Upper lobe of left lung (tissue), 6 donors: ENCODE data around the gene KRTAP5-5. TPM values are rescaled to one million over a fixed set of nuclear protein-coding genes. Genes with fewer than 3 reads are reported as not detected.
"Not testable (repeated sequence)": the region's sequence is repeated elsewhere in the genome, so short reads cannot be mapped to it uniquely, and the experiment has no call there.

Source experiments
- ATAC-seq, 2 donors: fragments of 200-7000 bp; cut with Tn5 transposase; one replicate each; pipeline ENCODE4 v1.9.1; 2022; ENCODE audit warnings: mild to moderate bottlenecking in 2 of 2, moderate library complexity in 2 of 2; ENCODE audit not compliant: low FRiP score in 2 of 2
- DNase-seq, 2 donors: peaks; one replicate each; pipeline ENCODE4 v3.0.0-alpha.2; 2019 to 2020
- H3K27ac ChIP-seq, 4 donors: fragments of 200-600 bp; sonication (generic); one replicate each; pipeline ENCODE4 v1.5.1; 2016 to 2019
- H3K27me3 ChIP-seq, 4 donors: fragments of 200-600 bp; sonication (generic); one replicate each; pipeline ENCODE4 v1.5.1; 2017 to 2019
- H3K36me3 ChIP-seq, 4 donors: fragments of 200-600 bp; sonication (generic); one replicate each; pipeline ENCODE4 v1.5.1; 2016 to 2019
- H3K4me1 ChIP-seq, 4 donors: fragments of 200-600 bp; sonication (generic); one replicate each; pipeline ENCODE4 v1.5.1; 2018 to 2019
- H3K4me3 ChIP-seq, 4 donors: fragments of 200-600 bp; sonication (generic); one replicate each; pipeline ENCODE4 v1.5.1; 2017 to 2019; ENCODE audit warnings: mild to moderate bottlenecking in 2 of 4, moderate library complexity in 1 of 4
- H3K9me3 ChIP-seq, 4 donors: fragments of 200-600 bp; sonication (generic); one replicate each; pipeline ENCODE4 v1.5.1; 2018 to 2019
- EP300 ChIP-seq, 4 donors: sonication (generic); formaldehyde crosslinking; IDR thresholded peaks; one replicate each; pipeline ENCODE4 v1.5.1; 2017; ENCODE audit warnings: antibody characterized with exemption in 4 of 4, control low read depth in 2 of 4
- POLR2A ChIP-seq, 4 donors: fragments of 450-650 bp; IDR thresholded peaks; one replicate each; pipeline ENCODE4 v1.5.1; 2016 to 2017; ENCODE audit warnings: antibody characterized with exemption in 4 of 4, mild to moderate bottlenecking in 2 of 4
- POLR2AphosphoS5 ChIP-seq, 2 donors: sonication (generic); formaldehyde crosslinking; IDR thresholded peaks; one replicate each; pipeline ENCODE4 v1.5.1; 2017; ENCODE audit warnings: antibody characterized with exemption in 2 of 2
- WGBS, 2 donors: methylation state at CpG; one replicate each; pipeline ENCODE4 v1.1.5; 2017 to 2018; 5-methylcytosine and 5-hydroxymethylcytosine counted together
- total RNA-seq, 6 donors: library from RNA; depleted of rRNA in 4 of 6; stranded (reverse); fragments of >200 nt in 4 of 6; gene quantifications; one replicate each; pipeline versions ENCODE4 v1.1.0 to v1.2.1, GENCODE V29; 2016 to 2021
- TF ChIP-seq, protein P1 (sequence below), 6 experiments: fragments of 450-650 bp in 4 of 6; fragments of 200-600 bp in 2 of 6; sonication (generic) in 2 of 6; IDR thresholded peaks; one replicate each; pipeline ENCODE4 v1.5.1; 2016 to 2019; ENCODE audit warnings: antibody characterized with exemption in 6 of 6
- donor health status: DM: no; HTN: no; CAD: no; lungs with moderate emphysema.
- donor health status: DM: no; HTN: yes; CAD: no; lungs with severe emphysema.

The KRTAP5-5 gene
- total RNA-seq, 6 donors from 2014 or later: not detected

GRCh38 chr11:1604181-1604580, 25.4 kb upstream of the KRTAP5-5 start:
- no peaks in the 10 kb centered on the region for H3K9me3 ChIP-seq
- H3K36me3 ChIP-seq: no peaks in the 10 kb centered on the region
- no peak overlapping the region for H3K4me3 ChIP-seq
- ATAC-seq (no peak), DNase-seq (peak in 1 of 2 donors; percentile 74)
- no peak overlapping the region for H3K27ac ChIP-seq
- no peak for TF ChIP-seq EP300 (IDR thresholded peaks at IDR 0.05)
- no peak for TF ChIP-seq POLR2AphosphoS5 (IDR thresholded peaks at IDR 0.05)
- TF ChIP-seq POLR2A (IDR thresholded peaks at IDR 0.05): no peak
- TF ChIP-seq, protein P1, sequence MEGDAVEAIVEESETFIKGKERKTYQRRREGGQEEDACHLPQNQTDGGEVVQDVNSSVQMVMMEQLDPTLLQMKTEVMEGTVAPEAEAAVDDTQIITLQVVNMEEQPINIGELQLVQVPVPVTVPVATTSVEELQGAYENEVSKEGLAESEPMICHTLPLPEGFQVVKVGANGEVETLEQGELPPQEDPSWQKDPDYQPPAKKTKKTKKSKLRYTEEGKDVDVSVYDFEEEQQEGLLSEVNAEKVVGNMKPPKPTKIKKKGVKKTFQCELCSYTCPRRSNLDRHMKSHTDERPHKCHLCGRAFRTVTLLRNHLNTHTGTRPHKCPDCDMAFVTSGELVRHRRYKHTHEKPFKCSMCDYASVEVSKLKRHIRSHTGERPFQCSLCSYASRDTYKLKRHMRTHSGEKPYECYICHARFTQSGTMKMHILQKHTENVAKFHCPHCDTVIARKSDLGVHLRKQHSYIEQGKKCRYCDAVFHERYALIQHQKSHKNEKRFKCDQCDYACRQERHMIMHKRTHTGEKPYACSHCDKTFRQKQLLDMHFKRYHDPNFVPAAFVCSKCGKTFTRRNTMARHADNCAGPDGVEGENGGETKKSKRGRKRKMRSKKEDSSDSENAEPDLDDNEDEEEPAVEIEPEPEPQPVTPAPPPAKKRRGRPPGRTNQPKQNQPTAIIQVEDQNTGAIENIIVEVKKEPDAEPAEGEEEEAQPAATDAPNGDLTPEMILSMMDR (IDR thresholded peaks at IDR 0.05): no peak
- no peaks in the 10 kb centered on the region for H3K4me1 ChIP-seq
- no peaks in the 10 kb centered on the region for H3K27me3 ChIP-seq
- WGBS, 2 donors: 92 to 94% methylated on average over 8 of the region's 11 CpGs

DNA sequence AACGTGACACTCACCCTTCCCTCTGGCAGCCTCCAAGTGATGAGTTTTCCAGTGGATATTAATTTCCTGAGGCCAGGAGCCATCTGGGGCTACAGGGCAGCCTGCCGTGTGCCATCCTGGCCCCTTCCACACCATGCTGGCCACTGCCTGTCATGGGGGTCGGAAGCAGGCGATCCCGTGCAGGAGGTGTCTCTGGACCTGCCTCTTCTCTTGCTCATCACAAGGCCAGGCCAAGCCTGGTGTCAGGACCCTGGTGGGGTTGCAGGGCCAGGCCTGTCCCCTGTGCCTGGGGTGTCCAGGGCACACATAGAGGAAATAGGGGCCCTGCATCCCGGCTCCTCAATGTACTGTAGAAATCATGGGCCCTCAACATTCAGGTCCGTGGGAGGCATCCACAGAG, 24.9 kb upstream of the KRTAP5-5 start:
- Histone ChIP-seq H3K4me1 (no peaks in the 10 kb centered on the region), H3K36me3 (no peaks in the 10 kb centered on the region), H3K4me3 (no peak overlapping the region), H3K27me3 (no peaks in the 10 kb centered on the region), H3K27ac (no peak overlapping the region), H3K9me3 (no peaks in the 10 kb centered on the region)
- no peak for TF ChIP-seq POLR2AphosphoS5 (IDR thresholded peaks at IDR 0.05)
- TF ChIP-seq, protein P1 (IDR thresholded peaks at IDR 0.05): no peak
- no peak for TF ChIP-seq EP300 (IDR thresholded peaks at IDR 0.05)
- no peak for TF ChIP-seq POLR2A (IDR thresholded peaks at IDR 0.05)
- WGBS, 2 donors: 84 to 88% methylated on average over 6 to 7 of the region's 7 CpGs
- DNase-seq (peak in 1 of 2 donors; percentile 50), ATAC-seq (no peak)

- not testable (repeated sequence) for H3K27ac ChIP-seq, DNase-seq, H3K4me3 ChIP-seq, ATAC-seq, H3K36me3 ChIP-seq, H3K27me3 ChIP-seq, H3K9me3 ChIP-seq, H3K4me1 ChIP-seq
- WGBS, 2 donors: 83 to 91% methylated on average over 12 to 13 of the region's 13 CpGs
Observed at GRCh38 chr11:1605923-1606322, 23.7 kb upstream of the KRTAP5-5 start.

- DNase-seq, H3K9me3 ChIP-seq, H3K27ac ChIP-seq, H3K4me3 ChIP-seq, H3K36me3 ChIP-seq, H3K4me1 ChIP-seq, H3K27me3 ChIP-seq: not testable (repeated sequence)
- 51 to 54% methylated on average over 16 to 18 of the region's 18 CpGs for WGBS, 2 donors
- peak in 1 of 2 donors; percentile 12 for ATAC-seq
Observed at GRCh38 chr11:1607156-1607845, 22.3 kb upstream of the KRTAP5-5 start.

DNA sequence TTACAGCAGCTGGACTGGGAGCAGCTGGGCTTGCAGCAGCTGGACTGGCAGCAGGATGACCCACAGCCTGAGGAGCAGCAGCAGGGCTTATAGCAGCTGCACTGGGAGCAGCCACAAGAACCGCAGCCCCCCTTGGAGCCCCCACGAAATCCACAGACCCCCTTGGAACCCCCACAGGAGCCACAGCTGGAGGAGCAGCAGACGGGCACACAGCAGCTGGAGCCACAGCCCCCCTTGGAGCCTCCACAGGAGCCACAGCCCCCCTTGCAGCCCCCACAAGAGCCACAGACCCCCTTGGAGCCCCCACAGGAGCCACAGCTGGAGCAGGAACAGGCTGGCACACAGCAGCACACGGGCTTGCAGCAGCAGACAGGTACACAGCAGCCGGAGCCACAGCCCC, 21.7 kb upstream of the KRTAP5-5 start:
- not testable (repeated sequence) for H3K27ac ChIP-seq, H3K27me3 ChIP-seq, H3K36me3 ChIP-seq, H3K4me1 ChIP-seq, H3K4me3 ChIP-seq, DNase-seq, H3K9me3 ChIP-seq, ATAC-seq
- WGBS, 2 donors: 49% methylated on average over 3 of the region's 5 CpGs; no CpG with 5 or more reads in 1 of the 2 donors

DNA sequence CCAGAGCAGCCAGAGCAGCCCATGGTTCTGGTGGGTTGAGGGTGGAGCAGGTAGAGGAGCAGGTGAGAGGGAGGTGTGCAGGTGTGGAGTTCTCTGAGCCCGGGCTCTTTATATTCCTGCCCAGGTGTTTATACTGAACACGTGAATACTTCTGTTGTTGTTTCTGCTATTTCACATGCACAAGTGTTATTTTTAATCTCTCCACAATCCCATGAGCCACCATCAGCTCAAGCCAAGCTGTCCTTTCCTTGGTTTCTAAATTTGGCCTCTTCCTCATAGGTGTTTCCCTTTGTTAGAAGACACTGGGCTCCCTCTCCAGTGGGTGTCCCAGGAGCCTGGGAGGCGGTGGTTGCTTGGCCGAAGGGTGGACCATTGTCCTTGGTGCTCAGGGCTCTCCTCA, 21.2 kb upstream of the KRTAP5-5 start, which contains the start of gene KRTAP5-3:
TSS of gene KRTAP5-3 (minus strand) at position 101 of the 400 bp plus-strand sequence. CDS start at position 23, 78 bp downstream.
- DNase-seq (no peak), ATAC-seq (no peak)
- no peak within 1 kb of the TSS for H3K27ac ChIP-seq
- no peaks in the 10 kb centered on the region for H3K4me1 ChIP-seq
- 74 to 83% methylated on average over 4 of the region's 4 CpGs for WGBS, 2 donors
- H3K4me3 ChIP-seq: no peak within 1 kb of the TSS
- TF ChIP-seq, protein P1 (IDR thresholded peaks at IDR 0.05): no peak
- TF ChIP-seq POLR2AphosphoS5 (IDR thresholded peaks at IDR 0.05) (no peak), POLR2A (IDR thresholded peaks at IDR 0.05) (no peak), EP300 (IDR thresholded peaks at IDR 0.05) (no peak)
- H3K36me3 ChIP-seq: no peaks in the 10 kb centered on the region
- no peaks in the 10 kb centered on the region for H3K9me3 ChIP-seq
- no peaks in the 10 kb centered on the region for H3K27me3 ChIP-seq
